Measurements from ENCODE around the gene IL36B.

DNA sequence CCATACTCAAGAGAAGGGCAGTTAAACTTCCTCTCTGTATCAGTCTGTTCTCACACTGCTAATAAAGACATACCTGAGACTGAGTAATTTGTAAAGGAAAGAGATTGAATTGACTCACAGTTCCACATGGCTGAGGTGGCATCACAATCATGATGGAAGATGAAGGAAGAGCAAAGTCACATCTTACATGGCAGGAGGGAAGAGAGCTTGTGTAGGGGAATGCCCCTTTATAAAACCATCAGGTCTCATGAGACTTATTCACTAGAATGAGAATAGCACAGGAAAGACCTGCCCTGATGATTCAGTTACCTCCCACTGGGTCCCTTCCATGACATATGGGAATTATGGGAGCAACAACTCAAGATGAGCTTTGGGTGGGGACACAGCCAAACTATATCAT is 1.4 kb upstream of the IL36B start:
- TF ChIP-seq, protein P1, sequence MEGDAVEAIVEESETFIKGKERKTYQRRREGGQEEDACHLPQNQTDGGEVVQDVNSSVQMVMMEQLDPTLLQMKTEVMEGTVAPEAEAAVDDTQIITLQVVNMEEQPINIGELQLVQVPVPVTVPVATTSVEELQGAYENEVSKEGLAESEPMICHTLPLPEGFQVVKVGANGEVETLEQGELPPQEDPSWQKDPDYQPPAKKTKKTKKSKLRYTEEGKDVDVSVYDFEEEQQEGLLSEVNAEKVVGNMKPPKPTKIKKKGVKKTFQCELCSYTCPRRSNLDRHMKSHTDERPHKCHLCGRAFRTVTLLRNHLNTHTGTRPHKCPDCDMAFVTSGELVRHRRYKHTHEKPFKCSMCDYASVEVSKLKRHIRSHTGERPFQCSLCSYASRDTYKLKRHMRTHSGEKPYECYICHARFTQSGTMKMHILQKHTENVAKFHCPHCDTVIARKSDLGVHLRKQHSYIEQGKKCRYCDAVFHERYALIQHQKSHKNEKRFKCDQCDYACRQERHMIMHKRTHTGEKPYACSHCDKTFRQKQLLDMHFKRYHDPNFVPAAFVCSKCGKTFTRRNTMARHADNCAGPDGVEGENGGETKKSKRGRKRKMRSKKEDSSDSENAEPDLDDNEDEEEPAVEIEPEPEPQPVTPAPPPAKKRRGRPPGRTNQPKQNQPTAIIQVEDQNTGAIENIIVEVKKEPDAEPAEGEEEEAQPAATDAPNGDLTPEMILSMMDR (IDR thresholded peaks at IDR 0.05) = no peak
- TF ChIP-seq POLR2A (IDR thresholded peaks at IDR 0.05) = no peak

Data from Peyer's patch (tissue), 4 donors.